GM23338 (cell line): Measurements from ENCODE around the gene TOMM70. TPM values are rescaled to one million over a fixed set of nuclear protein-coding genes. Genes with fewer than 3 reads are reported as not detected.

Experiments
- ATAC-seq: fragments of 200-7000 bp; cut with Tn5 transposase; 3 replicates; pipeline ENCODE4 v1.9.1; 2020
- DNase-seq: peaks from one replicate; pipeline ENCODE4 v3.0.0-alpha.2; 2015; ENCODE audit warnings: low spot score
- H2AFZ ChIP-seq: fragments of 200-600 bp; sonication (generic); 2 replicates; pipeline ENCODE4 v1.8.0; 2016; ENCODE audit warnings: antibody characterized with exemption, mild to moderate bottlenecking, moderate library complexity
- H3F3A ChIP-seq: fragments of 200-600 bp; sonication (generic); replicated peaks from 2 replicates; pipeline ENCODE4 v1.8.0; 2017; ENCODE audit warnings: antibody characterized with exemption, mixed run types, low read depth
- H3K27ac ChIP-seq: fragments of 200-600 bp; sonication (generic); 2 replicates; pipeline ENCODE4 v1.6.1; 2016; ENCODE audit warnings: low read depth
- H3K27me3 ChIP-seq: fragments of 200-600 bp; sonication (generic); 2 replicates; pipeline ENCODE4 v1.8.0; 2016; ENCODE audit warnings: mild to moderate bottlenecking, mixed run types, moderate library complexity; ENCODE audit not compliant: insufficient read depth
- H3K36me3 ChIP-seq: fragments of 200-600 bp; sonication (generic); 2 replicates; pipeline ENCODE4 v1.8.0; 2016; ENCODE audit warnings: mild to moderate bottlenecking; ENCODE audit not compliant: insufficient read depth
- H3K4me1 ChIP-seq: fragments of 200-600 bp; sonication (generic); 2 replicates; pipeline ENCODE4 v1.8.0; 2016; ENCODE audit warnings: mild to moderate bottlenecking, moderate library complexity; ENCODE audit not compliant: insufficient read depth
- H3K4me2 ChIP-seq: fragments of 200-600 bp; sonication (generic); 2 replicates; pipeline ENCODE4 v1.7.1; 2017; ENCODE audit warnings: mixed run types
- H3K4me3 ChIP-seq: fragments of 200-600 bp; sonication (generic); 2 replicates; pipeline ENCODE4 v1.6.1; 2016; ENCODE audit warnings: mixed run types
- H3K79me2 ChIP-seq: fragments of 200-600 bp; sonication (generic); replicated peaks from 2 replicates; pipeline ENCODE4 v1.8.0; 2017; ENCODE audit warnings: mild to moderate bottlenecking; ENCODE audit not compliant: insufficient read depth
- H3K9me2 ChIP-seq: fragments of 200-600 bp; sonication (generic); 2 replicates; pipeline ENCODE4 v1.8.0; 2017; ENCODE audit not compliant: insufficient read depth
- H4K20me1 ChIP-seq: fragments of 200-600 bp; sonication (generic); replicated peaks from 2 replicates; pipeline ENCODE4 v1.8.0; 2017; ENCODE audit warnings: mild to moderate bottlenecking; ENCODE audit not compliant: insufficient read depth
- H3K27ac Mint-ChIP-seq: 2 replicates; pipeline ENCODE4 v1.8.0; 2020; ENCODE audit warnings: inconsistent platforms, mild to moderate bottlenecking, moderate library complexity, mixed read lengths
- H3K27me3 Mint-ChIP-seq: 3 replicates; pipeline ENCODE4 v1.8.0; 2022; ENCODE audit warnings: low read depth, mild to moderate bottlenecking, moderate library complexity, mixed read lengths, inconsistent platforms; ENCODE audit not compliant: insufficient read depth, poor library complexity
- H3K36me3 Mint-ChIP-seq: 3 replicates; pipeline ENCODE4 v1.8.0; 2021; ENCODE audit warnings: low read depth, mild to moderate bottlenecking, inconsistent platforms, moderate library complexity, mixed read lengths
- H3K4me1 Mint-ChIP-seq: 3 replicates; pipeline ENCODE4 v1.8.0; 2020; ENCODE audit warnings: mild to moderate bottlenecking, inconsistent platforms, mixed read lengths
- H3K4me3 Mint-ChIP-seq: 3 replicates; pipeline ENCODE4 v1.8.0; 2021; ENCODE audit warnings: moderate library complexity, mild to moderate bottlenecking, inconsistent platforms, mixed read lengths
- H3K9me3 Mint-ChIP-seq: 3 replicates; pipeline ENCODE4 v1.8.0; 2020; ENCODE audit warnings: moderate library complexity, mild to moderate bottlenecking, inconsistent platforms, mixed read lengths
- CREB1 ChIP-seq: fragments of 250-450 bp; sonication (Bioruptor Pico); IDR thresholded peaks from 2 replicates; pipeline ENCODE4 v1.5.0; 2020; ENCODE audit warnings: low read depth, mild to moderate bottlenecking, moderate library complexity
- CTCF ChIP-seq, 2 experiments: fragments of 200-600 bp in 1 of 2; sonication (generic) in 1 of 2; conservative IDR thresholded peaks; 2 replicates each; pipeline versions ENCODE4 v1.5.1 to v1.6.1; 2016 to 2017; ENCODE audit warnings: antibody characterized with exemption in 2 of 2, low read depth in 2 of 2, mild to moderate bottlenecking in 2 of 2, moderate library complexity in 1 of 2
- EZH2phosphoT487 ChIP-seq: fragments of 200-600 bp; sonication (generic); IDR thresholded peaks from one replicate; pipeline ENCODE4 v1.8.1; 2018; ENCODE audit warnings: antibody characterized with exemption; ENCODE audit not compliant: unreplicated experiment
- NANOG ChIP-seq: IDR thresholded peaks from 2 replicates; pipeline ENCODE4 v1.6.1; 2016; ENCODE audit warnings: antibody characterized with exemption, borderline replicate concordance
- POLR2AphosphoS5 ChIP-seq: IDR thresholded peaks from 2 replicates; pipeline ENCODE4 v1.6.1; 2016; ENCODE audit warnings: antibody characterized with exemption, low read depth
- REST ChIP-seq: IDR thresholded peaks from one replicate; pipeline ENCODE4 v1.6.1; 2018; ENCODE audit warnings: antibody characterized with exemption; ENCODE audit not compliant: unreplicated experiment
- polyA plus RNA-seq: library from polyadenylated mRNA; unstranded; fragments of >200 nt; fragmentation: Nextera tagmentation; extraction: Ambion mirVana; gene quantifications from 2 replicates; pipeline ENCODE4 v1.2.1, GENCODE V29; 2016
- total RNA-seq: library from RNA; depleted of rRNA; stranded (reverse); fragments of >200 nt; shearing (Covaris generic); gene quantifications from 2 replicates; pipeline ENCODE4 v1.2.3, GENCODE V29; 2014

Gene TOMM70
- total and polyA plus RNA-seq, 2 experiments from 2014 or later: 29.5 to 66.8 TPM

GRCh38 chr3:100370756-100371155 lies 30.1 kb downstream of the TOMM70 start:
- no peak for DNase-seq
- Histone ChIP-seq H3K4me3 (no peak overlapping the region), H3K9me2 (no peaks in the 10 kb centered on the region), H3K4me1 (peaks cover 13% of the 10 kb centered on the region), H3F3A (no peaks in the 10 kb centered on the region), H4K20me1 (no peaks in the 10 kb centered on the region; the same call in 1 of the 2 replicates), H3K4me2 (peak overlapping the region; percentile 15; the same call in 1 of the 2 replicates), H2AFZ (no peak overlapping the region), H3K27me3 (no peaks in the 10 kb centered on the region), H3K27ac (no peak overlapping the region), H3K36me3 (peaks cover 12% of the 10 kb centered on the region; the same call in 1 of the 2 replicates), H3K79me2 (no peaks in the 10 kb centered on the region)
- Mint-ChIP-seq H3K4me1 (peaks cover 3% of the 10 kb centered on the region; the same call in 1 of the 3 replicates), H3K27ac (no peak overlapping the region), H3K9me3 (no peaks in the 10 kb centered on the region), H3K36me3 (peaks cover 41% of the 10 kb centered on the region), H3K4me3 (no peak overlapping the region), H3K27me3 (peaks cover 2% of the 10 kb centered on the region)
- TF ChIP-seq REST: no peak
- no peak for ATAC-seq

GRCh38 chr3:100368441-100368840 lies 32.4 kb downstream of the TOMM70 start:
- no peaks in the 10 kb centered on the region for H3K79me2 ChIP-seq
- no peak overlapping the region for H3K4me3 Mint-ChIP-seq

More at GRCh38 chr3:100368441-100368840, 32.4 kb downstream of the TOMM70 start:
- Histone ChIP-seq H3K27me3 (no peaks in the 10 kb centered on the region), H3K36me3 (peaks cover 18% of the 10 kb centered on the region; the same call in 1 of the 2 replicates), H4K20me1 (no peaks in the 10 kb centered on the region), H2AFZ (no peak overlapping the region), H3K4me3 (no peak overlapping the region), H3K4me2 (no peak overlapping the region), H3F3A (no peaks in the 10 kb centered on the region), H3K4me1 (peaks cover 13% of the 10 kb centered on the region), H3K27ac (no peak overlapping the region), H3K9me2 (no peaks in the 10 kb centered on the region)
- DNase-seq: no peak
- Mint-ChIP-seq H3K27me3 (peaks cover 2% of the 10 kb centered on the region), H3K36me3 (peaks cover 61% of the 10 kb centered on the region), H3K9me3 (no peaks in the 10 kb centered on the region), H3K27ac (no peak overlapping the region), H3K4me1 (peaks cover 3% of the 10 kb centered on the region; the same call in 1 of the 3 replicates)
- TF ChIP-seq NANOG (no peak), CREB1 (no peak), POLR2AphosphoS5 (no peak), EZH2phosphoT487 (no peak), CTCF (conservative IDR thresholded peaks at IDR 0.05; ENCODE audit: low read depth in 2 of 2) (no peak)
- no peak for ATAC-seq
